Astrocyte (in vitro differentiated cells and primary cell): ENCODE results near the gene PXDN. TPM values are rescaled to one million over a fixed set of nuclear protein-coding genes. Genes with fewer than 3 reads are reported as not detected.

Experiments used
- DNase-seq: peaks from one replicate; pipeline ENCODE4 v3.0.0-alpha.2; 2010; ENCODE audit warnings: low read depth
- FAIRE-seq: peaks from 2 replicates; lab custom pipeline; 2011; peaks lifted over from hg19 to GRCh38; lab: Jason Lieb, UNC
- H2AFZ ChIP-seq: 2 replicates; pipeline ENCODE4 v1.6.0; 2012; ENCODE audit warnings: low read depth, low read length, inconsistent platforms
- H3K27ac ChIP-seq: 2 replicates; pipeline ENCODE4 v1.5.1; 2011; ENCODE audit warnings: low read depth, low read length, inconsistent platforms
- H3K27me3 ChIP-seq: 2 replicates; pipeline ENCODE4 v1.6.0; 2011; ENCODE audit warnings: low read length, inconsistent platforms; ENCODE audit not compliant: insufficient read depth
- H3K36me3 ChIP-seq: 2 replicates; pipeline ENCODE4 v1.5.1; 2011; ENCODE audit warnings: low read length, inconsistent platforms; ENCODE audit not compliant: insufficient read depth
- H3K4me1 ChIP-seq: 2 replicates; pipeline ENCODE4 v1.5.1; 2011; ENCODE audit warnings: low read length, inconsistent platforms; ENCODE audit not compliant: insufficient read depth
- H3K4me2 ChIP-seq: 2 replicates; pipeline ENCODE4 v1.6.0; 2012; ENCODE audit warnings: low read length, inconsistent platforms
- H3K4me3 ChIP-seq: 2 replicates; pipeline ENCODE4 v1.5.1; 2011; ENCODE audit warnings: low read depth, mild to moderate bottlenecking, low read length, inconsistent platforms; ENCODE audit not compliant: insufficient read depth
- H3K79me2 ChIP-seq: 2 replicates; pipeline ENCODE4 v1.6.0; 2012; ENCODE audit warnings: mild to moderate bottlenecking, low read length, inconsistent platforms; ENCODE audit not compliant: insufficient read depth
- H3K9ac ChIP-seq: 2 replicates; pipeline ENCODE4 v1.6.0; 2012; ENCODE audit warnings: mild to moderate bottlenecking, low read length, inconsistent platforms
- H3K9me3 ChIP-seq: 2 replicates; pipeline ENCODE4 v1.5.1; 2012; ENCODE audit warnings: low read depth, mild to moderate bottlenecking, low read length, inconsistent platforms; ENCODE audit not compliant: insufficient read depth
- H4K20me1 ChIP-seq: 2 replicates; pipeline ENCODE4 v1.6.0; 2012; ENCODE audit warnings: low read length, inconsistent platforms; ENCODE audit not compliant: insufficient read depth
- H3K27ac Mint-ChIP-seq: one replicate; pipeline ENCODE4 v1.8.0; 2021; ENCODE audit warnings: mild to moderate bottlenecking, mixed read lengths; ENCODE audit not compliant: unreplicated experiment
- H3K27me3 Mint-ChIP-seq: one replicate; pipeline ENCODE4 v1.8.0; 2021; ENCODE audit warnings: low read depth, mixed read lengths; ENCODE audit not compliant: unreplicated experiment
- H3K36me3 Mint-ChIP-seq: one replicate; pipeline ENCODE4 v1.8.0; 2021; ENCODE audit warnings: low read depth, mixed read lengths; ENCODE audit not compliant: unreplicated experiment
- H3K4me1 Mint-ChIP-seq: one replicate; pipeline ENCODE4 v1.8.0; 2021; ENCODE audit warnings: low read depth, mixed read lengths; ENCODE audit not compliant: unreplicated experiment
- H3K4me3 Mint-ChIP-seq: one replicate; pipeline ENCODE4 v1.8.0; 2021; ENCODE audit warnings: mild to moderate bottlenecking, moderate library complexity, mixed read lengths; ENCODE audit not compliant: unreplicated experiment
- H3K9me3 Mint-ChIP-seq: one replicate; pipeline ENCODE4 v1.8.0; 2021; ENCODE audit warnings: mild to moderate bottlenecking, mixed read lengths; ENCODE audit not compliant: unreplicated experiment
- EZH2 ChIP-seq: IDR thresholded peaks from 2 replicates; pipeline ENCODE4 v1.6.1; 2012; ENCODE audit warnings: mild to moderate bottlenecking, low read length, inconsistent platforms; ENCODE audit not compliant: insufficient read depth
- total RNA-seq: library from RNA; stranded (reverse); gene quantifications from 2 replicates; pipeline ENCODE4 v1.2.1, GENCODE V29; 2021
- TF ChIP-seq, protein P1 (sequence below): IDR thresholded peaks from 2 replicates; pipeline ENCODE4 v1.5.1; 2011; ENCODE audit warnings: low read depth, mild to moderate bottlenecking, inconsistent platforms, low read length, moderate library complexity; ENCODE audit not compliant: insufficient read depth

PXDN gene
- total RNA-seq, 1 donor from 2014 or later: 417 TPM

DNA sequence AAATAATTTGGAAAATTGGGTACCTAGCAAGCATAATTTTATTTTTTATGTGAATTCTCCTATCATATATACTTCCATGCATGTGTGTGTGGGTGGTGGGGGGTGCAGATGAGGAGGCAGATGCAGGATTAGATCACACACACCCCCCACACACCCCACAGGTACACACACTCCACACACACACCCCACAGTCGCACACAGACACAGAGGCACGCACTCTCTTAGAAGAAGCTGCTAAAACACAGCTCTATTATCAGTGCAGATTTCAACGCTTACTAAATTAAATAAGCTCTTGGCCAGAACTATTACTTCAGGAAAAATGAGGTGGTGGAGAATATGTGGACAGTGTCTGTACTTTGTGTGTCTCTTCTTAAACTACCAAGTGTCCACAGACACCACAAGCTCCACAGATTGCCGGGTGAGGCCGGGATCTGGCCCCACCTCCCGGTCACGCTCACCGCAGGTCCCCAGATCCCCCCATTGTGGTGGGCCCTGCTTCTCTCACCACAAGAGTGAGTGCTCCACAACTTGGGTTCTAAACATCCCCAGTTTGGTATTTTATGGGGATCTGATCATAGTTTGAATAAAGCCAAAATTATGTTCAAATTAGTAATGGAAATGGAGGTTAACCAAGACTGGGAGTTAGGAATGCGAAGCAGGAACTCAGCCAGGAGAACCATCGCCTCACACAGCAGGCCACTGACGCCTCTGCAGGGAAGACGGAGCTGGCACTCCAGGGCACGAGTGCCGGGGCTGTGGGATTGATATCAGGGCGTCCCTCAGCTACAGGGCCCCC is 102.1 kb downstream of the PXDN start:
- Mint-ChIP-seq H3K36me3 (peaks cover 14% of the 10 kb centered on the region), H3K27ac (no peak overlapping the region), H3K27me3 (no peaks in the 10 kb centered on the region), H3K4me1 (peaks cover 16% of the 10 kb centered on the region), H3K9me3 (no peaks in the 10 kb centered on the region), H3K4me3 (no peak overlapping the region)
- Histone ChIP-seq H3K9ac (peak overlapping the region; percentile 44), H3K79me2 (peaks cover 38% of the 10 kb centered on the region), H3K36me3 (peaks cover 35% of the 10 kb centered on the region), H3K4me3 (no peak overlapping the region), H3K4me1 (peaks cover 12% of the 10 kb centered on the region), H3K27ac (peak overlapping the region; percentile 68), H3K27me3 (no peaks in the 10 kb centered on the region), H4K20me1 (peaks cover 23% of the 10 kb centered on the region), H3K9me3 (no peaks in the 10 kb centered on the region), H2AFZ (no peak overlapping the region), H3K4me2 (peak overlapping the region; percentile 34)
- no peak for TF ChIP-seq EZH2
- TF ChIP-seq, protein P1, sequence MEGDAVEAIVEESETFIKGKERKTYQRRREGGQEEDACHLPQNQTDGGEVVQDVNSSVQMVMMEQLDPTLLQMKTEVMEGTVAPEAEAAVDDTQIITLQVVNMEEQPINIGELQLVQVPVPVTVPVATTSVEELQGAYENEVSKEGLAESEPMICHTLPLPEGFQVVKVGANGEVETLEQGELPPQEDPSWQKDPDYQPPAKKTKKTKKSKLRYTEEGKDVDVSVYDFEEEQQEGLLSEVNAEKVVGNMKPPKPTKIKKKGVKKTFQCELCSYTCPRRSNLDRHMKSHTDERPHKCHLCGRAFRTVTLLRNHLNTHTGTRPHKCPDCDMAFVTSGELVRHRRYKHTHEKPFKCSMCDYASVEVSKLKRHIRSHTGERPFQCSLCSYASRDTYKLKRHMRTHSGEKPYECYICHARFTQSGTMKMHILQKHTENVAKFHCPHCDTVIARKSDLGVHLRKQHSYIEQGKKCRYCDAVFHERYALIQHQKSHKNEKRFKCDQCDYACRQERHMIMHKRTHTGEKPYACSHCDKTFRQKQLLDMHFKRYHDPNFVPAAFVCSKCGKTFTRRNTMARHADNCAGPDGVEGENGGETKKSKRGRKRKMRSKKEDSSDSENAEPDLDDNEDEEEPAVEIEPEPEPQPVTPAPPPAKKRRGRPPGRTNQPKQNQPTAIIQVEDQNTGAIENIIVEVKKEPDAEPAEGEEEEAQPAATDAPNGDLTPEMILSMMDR: no peak
- DNase-seq (peak; percentile 87), FAIRE-seq (no peak)

DNA sequence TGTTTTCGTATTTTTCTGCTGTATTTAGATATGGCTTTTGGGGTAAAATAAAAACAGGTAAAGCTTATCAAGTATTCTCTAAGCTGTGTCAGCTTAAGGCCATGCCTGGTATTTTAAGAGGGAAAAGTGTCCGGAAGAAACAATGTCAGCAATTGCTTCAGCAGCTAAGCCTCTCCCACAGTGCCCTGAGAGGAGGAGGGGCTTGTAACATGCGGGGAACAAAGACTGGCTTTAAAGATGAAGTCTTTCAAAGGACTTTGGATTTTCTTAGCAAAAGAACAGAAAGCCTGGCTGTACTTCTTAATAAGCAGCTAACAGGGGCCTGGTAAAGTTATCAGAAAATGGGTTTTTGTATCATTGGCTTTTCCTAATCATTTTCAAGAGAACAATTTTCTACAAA is 102.8 kb downstream of the PXDN start:
- peaks cover 16% of the 10 kb centered on the region for H3K4me1 Mint-ChIP-seq
- Histone ChIP-seq H3K4me2 (no peak overlapping the region), H3K79me2 (peaks cover 33% of the 10 kb centered on the region), H3K27ac (no peak overlapping the region), H2AFZ (no peak overlapping the region), H4K20me1 (peaks cover 29% of the 10 kb centered on the region), H3K9ac (peak overlapping the region; percentile 44), H3K27me3 (no peaks in the 10 kb centered on the region), H3K4me1 (peaks cover 12% of the 10 kb centered on the region), H3K36me3 (peaks cover 33% of the 10 kb centered on the region), H3K9me3 (no peaks in the 10 kb centered on the region), H3K4me3 (no peak overlapping the region)
- no peak for DNase-seq
- FAIRE-seq: no peak
- H3K4me3 Mint-ChIP-seq: no peak overlapping the region
- TF ChIP-seq, protein P1: no peak
- no peak for TF ChIP-seq EZH2
- peak overlapping the region; percentile 20 for H3K27ac Mint-ChIP-seq
- H3K36me3 Mint-ChIP-seq: peaks cover 16% of the 10 kb centered on the region
- no peaks in the 10 kb centered on the region for H3K9me3 Mint-ChIP-seq
- H3K27me3 Mint-ChIP-seq: no peaks in the 10 kb centered on the region
